HL-60 (cell line): ENCODE results near the gene EPB41L4B.

Experiments
- DNase-seq, 2 experiments: peaks; one replicate each; pipeline ENCODE4 v3.0.0-alpha.2; 2010 to 2020; ENCODE audit warnings: low read depth in 1 of 2, low spot score in 1 of 2
- H3K27ac ChIP-seq: fragments of 250-450 bp; sonication (Bioruptor Pico); replicated peaks from 2 replicates; pipeline ENCODE4 v1.5.1; 2020; ENCODE audit warnings: mild to moderate bottlenecking, moderate library complexity
- H3K27me3 ChIP-seq: fragments of 250-450 bp; sonication (Bioruptor Pico); 2 replicates; pipeline ENCODE4 v1.5.1; 2021; ENCODE audit warnings: mild to moderate bottlenecking, moderate library complexity; ENCODE audit not compliant: insufficient read depth, poor library complexity, severe bottlenecking
- H3K4me3 ChIP-seq: replicated peaks from 2 replicates; pipeline ENCODE4 v1.5.1; 2011; ENCODE audit warnings: mild to moderate bottlenecking, control low read depth, low read length; ENCODE audit not compliant: insufficient read depth
- CTCF ChIP-seq: IDR thresholded peaks from one replicate; pipeline ENCODE4 v1.5.1; 2011; ENCODE audit warnings: low read length, control low read depth, inconsistent platforms; ENCODE audit not compliant: insufficient read depth
- GABPA ChIP-seq: IDR thresholded peaks from 2 replicates; pipeline ENCODE4 v1.6.1; 2012; ENCODE audit warnings: low read depth
- POLR2AphosphoS5 ChIP-seq: IDR thresholded peaks from 2 replicates; pipeline ENCODE4 v1.6.1; 2012; ENCODE audit warnings: low read depth
- REST ChIP-seq: IDR thresholded peaks from 2 replicates; pipeline ENCODE4 v1.6.1; 2012; ENCODE audit warnings: low read depth; ENCODE audit not compliant: insufficient replicate concordance
- SPI1 ChIP-seq: IDR thresholded peaks from 2 replicates; pipeline ENCODE4 v1.6.1; 2012; ENCODE audit warnings: low read depth, mild to moderate bottlenecking, borderline replicate concordance

Gene EPB41L4B

GRCh38 chr9:109245310-109245897 lies 75.5 kb downstream of the EPB41L4B start:
- H3K27ac ChIP-seq = no peak overlapping the region
- no peak for TF ChIP-seq CTCF
- no peak for TF ChIP-seq POLR2AphosphoS5
- TF ChIP-seq SPI1 = no peak
- TF ChIP-seq REST = no peak
- TF ChIP-seq GABPA = no peak
- no peak for DNase-seq
- H3K27me3 ChIP-seq = no peaks in the 10 kb centered on the region
- no peak overlapping the region for H3K4me3 ChIP-seq

- peak; percentile 16 to 51 for DNase-seq
- H3K27me3 ChIP-seq = no peaks in the 10 kb centered on the region
- no peak overlapping the region for H3K27ac ChIP-seq
- TF ChIP-seq CTCF (peak; percentile 96), POLR2AphosphoS5 (no peak)
- H3K4me3 ChIP-seq = no peak overlapping the region
Measured at GRCh38 chr9:109244179-109245132, 76.4 kb downstream of the EPB41L4B start.

- TF ChIP-seq SPI1 = no peak
- TF ChIP-seq REST = no peak
- TF ChIP-seq CTCF = no peak
- no peak for TF ChIP-seq POLR2AphosphoS5
- TF ChIP-seq GABPA = no peak
- Histone ChIP-seq H3K4me3 (no peak overlapping the region), H3K27ac (no peak overlapping the region), H3K27me3 (no peaks in the 10 kb centered on the region)
- DNase-seq = no peak
Measured at GRCh38 chr9:109242741-109243140, 78.1 kb downstream of the EPB41L4B start.
